Endothelial cell (in vitro differentiated cells): Measurements from ENCODE around the gene PRR19. TPM values are rescaled to one million over a fixed set of nuclear protein-coding genes. Genes with fewer than 3 reads are reported as not detected.

Experiments used
- DNase-seq: peaks from one replicate; pipeline ENCODE4 v3.0.0; 2021; ENCODE audit warnings: low spot score
- H3K27ac Mint-ChIP-seq: one replicate; pipeline ENCODE4 v1.8.0; 2021; ENCODE audit warnings: mixed read lengths, inconsistent platforms; ENCODE audit not compliant: unreplicated experiment
- H3K27me3 Mint-ChIP-seq: one replicate; pipeline ENCODE4 v1.8.0; 2021; ENCODE audit warnings: mild to moderate bottlenecking, moderate library complexity, mixed read lengths, inconsistent platforms; ENCODE audit not compliant: unreplicated experiment
- H3K36me3 Mint-ChIP-seq: one replicate; pipeline ENCODE4 v1.8.0; 2021; ENCODE audit warnings: mild to moderate bottlenecking, low read depth, mixed read lengths, inconsistent platforms; ENCODE audit not compliant: unreplicated experiment
- H3K4me1 Mint-ChIP-seq: one replicate; pipeline ENCODE4 v1.8.0; 2021; ENCODE audit warnings: mild to moderate bottlenecking, mixed read lengths, inconsistent platforms; ENCODE audit not compliant: unreplicated experiment
- H3K4me3 Mint-ChIP-seq: one replicate; pipeline ENCODE4 v1.8.0; 2021; ENCODE audit warnings: mild to moderate bottlenecking, mixed read lengths, inconsistent platforms; ENCODE audit not compliant: unreplicated experiment
- H3K9me3 Mint-ChIP-seq: one replicate; pipeline ENCODE4 v1.8.0; 2021; ENCODE audit warnings: mixed read lengths, inconsistent platforms; ENCODE audit not compliant: unreplicated experiment
- CTCF ChIP-seq: fragments of 200-600 bp; sonication (generic); IDR thresholded peaks from one replicate; pipeline ENCODE4 v1.5.0; 2021; ENCODE audit warnings: antibody characterized with exemption; ENCODE audit not compliant: unreplicated experiment
- total RNA-seq: library from RNA; stranded (reverse); fragmentation: NEBNext Ultra II Directional; extraction: Animal tissue kit (Norgen Biotek cat#: 25700); gene quantifications from one replicate; pipeline ENCODE4 v1.2.1, GENCODE V29; 2021; ENCODE audit not compliant: unreplicated experiment

PRR19 gene
- total RNA-seq, 1 donor from 2014 or later: 1.1 TPM

- peaks cover 21% of the 10 kb centered on the region for H3K27me3 Mint-ChIP-seq
- H3K4me3 Mint-ChIP-seq: no peak overlapping the region
- no peak for TF ChIP-seq CTCF
- no peak overlapping the region for H3K27ac Mint-ChIP-seq
- H3K9me3 Mint-ChIP-seq: no peaks in the 10 kb centered on the region
- no peak for DNase-seq
- H3K4me1 Mint-ChIP-seq: peaks cover 32% of the 10 kb centered on the region
- peaks cover 11% of the 10 kb centered on the region for H3K36me3 Mint-ChIP-seq
Measured at GRCh38 chr19:42323852-42324654, 22.1 kb downstream of the PRR19 start.

GRCh38 chr19:42324655-42325307 lies 22.8 kb downstream of the PRR19 start:
- peak overlapping the region; percentile 90 for H3K4me3 Mint-ChIP-seq
- H3K4me1 Mint-ChIP-seq: peaks cover 34% of the 10 kb centered on the region
- H3K36me3 Mint-ChIP-seq: peaks cover 11% of the 10 kb centered on the region
- no peaks in the 10 kb centered on the region for H3K9me3 Mint-ChIP-seq
- TF ChIP-seq CTCF: peak; percentile 54
- no peak for DNase-seq
- no peak overlapping the region for H3K27ac Mint-ChIP-seq
- H3K27me3 Mint-ChIP-seq: peaks cover 23% of the 10 kb centered on the region

DNA sequence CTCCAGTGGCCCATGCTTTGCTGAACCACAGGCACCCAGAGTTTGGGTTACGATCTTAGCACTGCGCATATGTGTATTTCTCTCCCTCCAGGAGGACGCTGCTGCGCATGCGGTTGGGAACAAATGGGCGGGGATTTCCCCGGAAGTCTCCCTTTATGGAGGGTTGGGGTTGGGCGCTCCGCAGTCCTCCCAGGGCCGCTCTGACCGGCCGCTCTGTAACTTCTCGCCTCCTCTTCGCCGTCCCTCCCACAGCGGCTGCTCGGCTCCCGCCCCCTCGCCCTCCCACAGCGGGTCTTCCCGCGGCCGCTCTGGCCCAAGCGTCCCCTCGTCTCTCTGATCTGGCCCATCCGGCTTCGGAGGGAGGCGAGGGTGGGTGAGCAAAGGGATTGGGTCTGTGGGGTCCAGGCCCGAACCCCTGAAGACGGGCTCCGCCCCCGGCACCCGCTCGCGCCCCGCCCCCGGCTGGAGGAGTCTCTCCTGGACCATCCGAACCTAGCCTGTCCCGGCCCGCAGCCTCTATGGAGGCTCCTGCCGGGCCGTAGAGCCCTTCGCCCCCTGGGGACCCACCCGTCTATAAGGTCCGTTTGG lies 23.5 kb downstream of the PRR19 start, which contains the start of gene MEGF8:
TSS of gene MEGF8 (plus strand) at position 328 of the 588 bp plus-strand sequence. CDS start 609 bp downstream, outside the sequence.
- H3K36me3 Mint-ChIP-seq: peaks cover 11% of the 10 kb centered on the region
- H3K9me3 Mint-ChIP-seq: no peaks in the 10 kb centered on the region
- peak within 1 kb of the TSS; percentile 90 for H3K4me3 Mint-ChIP-seq
- H3K27me3 Mint-ChIP-seq: peaks cover 26% of the 10 kb centered on the region
- DNase-seq: peak; percentile 94
- peak; percentile 14 for TF ChIP-seq CTCF
- H3K4me1 Mint-ChIP-seq: peaks cover 38% of the 10 kb centered on the region
- H3K27ac Mint-ChIP-seq: no peak within 1 kb of the TSS

DNA sequence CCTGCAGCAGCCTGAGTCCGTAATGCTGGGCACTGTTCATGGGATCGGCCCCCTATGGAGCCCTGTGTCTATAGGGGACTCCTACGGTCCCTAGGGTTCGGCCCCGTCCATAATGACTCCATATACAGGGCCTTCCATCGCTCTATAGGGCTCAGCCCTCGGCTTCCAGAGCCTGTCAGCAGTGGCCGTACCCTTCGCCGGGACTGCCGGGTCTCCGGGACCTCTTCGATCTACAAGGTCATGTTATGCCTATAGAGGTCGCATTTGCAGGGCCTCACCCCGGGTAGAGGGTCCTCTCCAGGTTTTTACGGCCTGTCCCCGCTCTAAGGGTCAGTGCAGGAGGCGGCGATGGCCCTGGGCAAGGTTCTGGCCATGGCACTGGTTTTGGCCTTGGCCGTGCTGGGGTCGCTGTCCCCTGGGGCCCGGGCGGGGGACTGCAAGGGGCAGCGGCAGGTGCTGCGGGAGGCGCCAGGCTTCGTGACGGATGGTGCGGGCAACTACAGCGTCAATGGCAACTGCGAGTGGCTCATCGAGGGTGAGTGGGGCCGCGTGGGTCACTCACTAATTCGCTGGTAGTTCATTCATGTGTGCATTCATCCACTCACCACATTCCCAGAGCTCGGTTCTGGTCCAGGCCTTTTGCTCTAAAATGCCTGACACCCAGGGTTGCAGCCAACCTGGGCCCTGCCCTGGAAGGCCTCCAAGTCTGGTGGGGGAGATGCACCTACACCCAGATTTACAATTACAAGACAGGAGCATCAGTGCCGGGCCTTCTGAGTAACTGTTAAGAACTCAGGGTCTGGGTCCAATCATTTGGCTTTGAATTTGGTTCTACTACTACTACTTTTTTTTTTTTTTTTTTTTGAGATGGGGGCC lies 24.2 kb downstream of the PRR19 start:
- no peak for TF ChIP-seq CTCF
- Mint-ChIP-seq H3K9me3 (no peaks in the 10 kb centered on the region), H3K4me3 (peak overlapping the region; percentile 90), H3K27ac (no peak overlapping the region), H3K36me3 (peaks cover 15% of the 10 kb centered on the region), H3K4me1 (peaks cover 45% of the 10 kb centered on the region), H3K27me3 (peaks cover 27% of the 10 kb centered on the region)
- peak; percentile 39 for DNase-seq
